ENCODE results near the gene CXCL17.

CXCL17 gene

DNA sequence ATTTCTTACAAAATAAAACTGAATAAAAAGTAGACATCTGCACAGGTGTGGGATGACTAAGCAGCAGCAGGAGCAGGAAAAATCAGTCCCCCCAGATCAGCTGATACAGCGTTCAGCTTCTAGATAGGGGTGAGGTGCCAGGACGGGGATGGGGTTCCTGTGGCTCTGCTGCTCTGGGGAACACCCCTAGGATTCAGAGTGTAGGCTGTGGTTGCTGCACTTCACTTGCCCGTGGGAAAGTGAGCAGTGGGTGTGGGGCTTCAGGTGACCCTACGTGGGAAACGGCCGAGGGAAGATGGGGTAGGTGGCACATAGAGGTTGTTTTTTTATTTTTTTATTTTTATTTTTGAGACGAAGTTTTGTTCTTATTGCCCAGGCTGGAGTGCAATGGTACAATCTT, 3.2 kb upstream of the CXCL17 start:
- Histone ChIP-seq H2AFZ (no peak overlapping the region), H3K9ac (no peak overlapping the region), H3K27ac (no peak overlapping the region), H3K79me2 (no peaks in the 10 kb centered on the region), H3K4me1 (peaks cover 4% of the 10 kb centered on the region), H3K4me3 (ENCODE audit: low read depth, low read length) (no peak overlapping the region), H3K9me3 (ENCODE audit: control insufficient read depth, low read length) (no peaks in the 10 kb centered on the region), H3K27me3 (ENCODE audit: control insufficient read depth, insufficient read depth, low read length) (no peaks in the 10 kb centered on the region), H3K4me2 (ENCODE audit: low read length) (no peak overlapping the region), H3K36me3 (ENCODE audit: control insufficient read depth, insufficient read depth, low read length) (no peaks in the 10 kb centered on the region)
- TF ChIP-seq, protein P1, sequence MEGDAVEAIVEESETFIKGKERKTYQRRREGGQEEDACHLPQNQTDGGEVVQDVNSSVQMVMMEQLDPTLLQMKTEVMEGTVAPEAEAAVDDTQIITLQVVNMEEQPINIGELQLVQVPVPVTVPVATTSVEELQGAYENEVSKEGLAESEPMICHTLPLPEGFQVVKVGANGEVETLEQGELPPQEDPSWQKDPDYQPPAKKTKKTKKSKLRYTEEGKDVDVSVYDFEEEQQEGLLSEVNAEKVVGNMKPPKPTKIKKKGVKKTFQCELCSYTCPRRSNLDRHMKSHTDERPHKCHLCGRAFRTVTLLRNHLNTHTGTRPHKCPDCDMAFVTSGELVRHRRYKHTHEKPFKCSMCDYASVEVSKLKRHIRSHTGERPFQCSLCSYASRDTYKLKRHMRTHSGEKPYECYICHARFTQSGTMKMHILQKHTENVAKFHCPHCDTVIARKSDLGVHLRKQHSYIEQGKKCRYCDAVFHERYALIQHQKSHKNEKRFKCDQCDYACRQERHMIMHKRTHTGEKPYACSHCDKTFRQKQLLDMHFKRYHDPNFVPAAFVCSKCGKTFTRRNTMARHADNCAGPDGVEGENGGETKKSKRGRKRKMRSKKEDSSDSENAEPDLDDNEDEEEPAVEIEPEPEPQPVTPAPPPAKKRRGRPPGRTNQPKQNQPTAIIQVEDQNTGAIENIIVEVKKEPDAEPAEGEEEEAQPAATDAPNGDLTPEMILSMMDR (IDR thresholded peaks at IDR 0.05), result no peak

DNA sequence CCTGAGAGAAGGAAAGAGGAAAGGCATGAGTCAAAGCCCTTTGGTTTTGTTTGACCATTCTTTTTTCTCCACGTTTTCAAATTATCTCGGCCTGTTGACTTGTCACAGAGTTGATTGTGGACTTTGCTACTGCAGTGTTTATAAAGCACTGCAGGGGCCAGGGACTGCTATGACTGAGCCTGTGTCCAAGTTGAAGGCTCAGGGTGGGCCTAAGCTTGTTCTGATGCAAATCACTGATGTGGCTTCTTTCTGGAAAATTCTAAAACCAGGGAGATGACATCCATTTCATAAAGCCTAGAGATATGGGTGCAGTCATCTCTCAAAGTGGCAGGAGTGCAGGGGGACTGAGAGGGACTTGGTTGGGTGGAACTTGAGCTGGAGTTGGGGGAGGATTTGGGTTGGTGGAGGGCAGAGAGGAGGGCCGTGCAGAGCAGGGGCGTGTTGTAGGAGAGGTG, 1.2 kb upstream of the CXCL17 start:
- H3K79me2 ChIP-seq, result no peaks in the 10 kb centered on the region
- H3K4me2 ChIP-seq (ENCODE audit: low read length), result no peak overlapping the region
- H3K4me3 ChIP-seq (ENCODE audit: low read depth, low read length), result no peak overlapping the region
- no peaks in the 10 kb centered on the region for H3K36me3 ChIP-seq (ENCODE audit: control insufficient read depth, insufficient read depth, low read length)
- H3K9ac ChIP-seq, result no peak overlapping the region
- no peaks in the 10 kb centered on the region for H3K4me1 ChIP-seq
- no peaks in the 10 kb centered on the region for H3K27me3 ChIP-seq (ENCODE audit: control insufficient read depth, insufficient read depth, low read length)
- H3K9me3 ChIP-seq (ENCODE audit: control insufficient read depth, low read length), result no peaks in the 10 kb centered on the region
- H3K27ac ChIP-seq, result no peak overlapping the region
- H2AFZ ChIP-seq, result no peak overlapping the region
- TF ChIP-seq, protein P1 (IDR thresholded peaks at IDR 0.05), result no peak

DNA sequence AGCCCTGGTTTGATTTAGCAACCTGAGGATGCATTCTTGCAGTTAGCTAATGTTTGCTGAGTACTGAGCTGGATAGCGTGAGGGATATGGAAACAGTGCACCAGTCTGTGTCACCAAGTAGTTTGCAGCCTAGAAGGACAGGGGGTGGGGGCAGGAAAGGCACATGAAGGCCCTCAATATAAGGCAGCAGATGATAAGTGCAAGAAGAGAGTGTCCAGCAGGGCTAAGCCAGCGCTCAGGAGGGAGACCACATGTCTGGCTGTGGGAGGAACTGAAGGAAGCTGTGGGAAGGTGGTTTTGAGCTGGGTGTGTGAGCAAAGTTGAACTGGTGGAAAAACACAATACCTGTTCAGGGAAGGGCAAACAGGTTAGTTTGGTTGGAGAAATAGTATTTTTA, 1.7 kb downstream of the CXCL17 start:
- Histone ChIP-seq H2AFZ (no peak overlapping the region), H3K79me2 (no peaks in the 10 kb centered on the region), H3K9me3 (ENCODE audit: control insufficient read depth, low read length) (no peaks in the 10 kb centered on the region), H3K36me3 (ENCODE audit: control insufficient read depth, insufficient read depth, low read length) (no peaks in the 10 kb centered on the region), H3K4me1 (no peaks in the 10 kb centered on the region), H3K9ac (no peak overlapping the region), H3K27ac (no peak overlapping the region), H3K4me2 (ENCODE audit: low read length) (no peak overlapping the region), H3K4me3 (ENCODE audit: low read depth, low read length) (no peak overlapping the region), H3K27me3 (ENCODE audit: control insufficient read depth, insufficient read depth, low read length) (no peaks in the 10 kb centered on the region)
- TF ChIP-seq, protein P1 (IDR thresholded peaks at IDR 0.05), result no peak

DNA sequence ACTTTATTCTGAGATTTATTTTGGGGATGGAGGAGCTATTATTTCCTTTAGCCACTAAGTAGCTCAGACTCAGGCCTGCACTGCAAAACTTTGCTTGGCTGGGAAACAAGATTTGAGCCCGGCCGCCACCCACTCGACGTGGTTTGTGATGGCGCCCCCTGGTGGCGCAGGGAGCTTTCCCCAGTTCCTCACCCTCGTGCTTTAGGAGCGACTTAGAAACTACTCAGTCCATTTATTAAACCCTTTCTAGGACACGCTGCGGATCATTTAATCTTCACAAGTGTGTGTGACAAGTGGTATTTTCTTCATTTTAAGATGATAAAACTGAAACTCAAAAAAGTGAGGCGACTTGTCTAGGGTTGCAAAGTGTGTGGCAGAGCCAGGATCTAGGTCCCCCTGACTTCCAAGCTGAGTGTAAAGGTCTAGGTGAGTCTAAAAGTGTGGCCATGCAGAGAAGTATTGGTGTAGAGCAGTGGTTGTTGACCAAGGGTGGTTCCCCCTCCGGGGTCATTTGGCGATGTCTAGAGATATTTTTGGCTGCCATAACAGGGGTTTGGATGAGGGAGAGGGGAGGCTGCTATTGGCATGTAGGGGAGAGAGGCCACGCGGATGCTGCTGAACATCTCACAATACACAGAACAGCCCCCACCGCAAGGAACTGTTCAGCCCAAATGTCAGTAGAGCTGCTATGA, 2.2 kb downstream of the CXCL17 start:
- TF ChIP-seq, protein P1 (IDR thresholded peaks at IDR 0.05), result peak; percentile 93
- H3K4me3 ChIP-seq (ENCODE audit: low read depth, low read length), result no peak overlapping the region
- no peak overlapping the region for H3K9ac ChIP-seq
- no peak overlapping the region for H2AFZ ChIP-seq
- no peaks in the 10 kb centered on the region for H3K79me2 ChIP-seq
- no peaks in the 10 kb centered on the region for H3K4me1 ChIP-seq
- H3K27me3 ChIP-seq (ENCODE audit: control insufficient read depth, insufficient read depth, low read length), result no peaks in the 10 kb centered on the region
- no peaks in the 10 kb centered on the region for H3K36me3 ChIP-seq (ENCODE audit: control insufficient read depth, insufficient read depth, low read length)
- no peak overlapping the region for H3K27ac ChIP-seq
- no peak overlapping the region for H3K4me2 ChIP-seq (ENCODE audit: low read length)
- H3K9me3 ChIP-seq (ENCODE audit: control insufficient read depth, low read length), result no peaks in the 10 kb centered on the region

DNA sequence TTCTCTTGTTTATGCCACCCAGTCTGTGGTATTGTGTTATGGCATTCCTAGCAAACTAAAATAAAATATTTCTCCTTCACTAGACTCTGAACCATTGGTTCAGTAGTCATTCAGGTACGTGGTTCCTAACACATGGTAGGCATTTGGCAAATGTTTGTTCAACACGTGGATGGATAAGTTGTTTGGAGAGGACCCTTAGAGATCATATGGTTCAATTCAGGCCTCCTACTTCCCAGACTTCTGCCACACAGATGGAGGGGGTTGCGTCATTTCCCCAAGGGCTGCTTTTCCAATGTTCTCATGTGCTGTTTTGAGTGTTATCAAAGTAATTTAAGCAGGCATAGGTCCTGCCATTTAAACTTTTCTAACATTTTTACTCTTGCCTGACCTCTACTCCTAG, 6.7 kb downstream of the CXCL17 start:
- Histone ChIP-seq H3K79me2 (no peaks in the 10 kb centered on the region), H3K36me3 (ENCODE audit: control insufficient read depth, insufficient read depth, low read length) (no peaks in the 10 kb centered on the region), H2AFZ (no peak overlapping the region), H3K4me2 (ENCODE audit: low read length) (no peak overlapping the region), H3K9ac (no peak overlapping the region), H3K27me3 (ENCODE audit: control insufficient read depth, insufficient read depth, low read length) (no peaks in the 10 kb centered on the region), H3K9me3 (ENCODE audit: control insufficient read depth, low read length) (no peaks in the 10 kb centered on the region), H3K4me3 (ENCODE audit: low read depth, low read length) (no peak overlapping the region), H3K4me1 (peaks cover 5% of the 10 kb centered on the region), H3K27ac (no peak overlapping the region)
- TF ChIP-seq, protein P1 (IDR thresholded peaks at IDR 0.05), result no peak
